HL-60 (cell line): Measurements from ENCODE around the gene KCNC3.

Experiments
- DNase-seq, 2 experiments: peaks; one replicate each; pipeline ENCODE4 v3.0.0-alpha.2; 2010 to 2020; ENCODE audit warnings: low read depth in 1 of 2, low spot score in 1 of 2
- H3K27ac ChIP-seq: fragments of 250-450 bp; sonication (Bioruptor Pico); replicated peaks from 2 replicates; pipeline ENCODE4 v1.5.1; 2020; ENCODE audit warnings: mild to moderate bottlenecking, moderate library complexity
- H3K27me3 ChIP-seq: fragments of 250-450 bp; sonication (Bioruptor Pico); 2 replicates; pipeline ENCODE4 v1.5.1; 2021; ENCODE audit warnings: mild to moderate bottlenecking, moderate library complexity; ENCODE audit not compliant: insufficient read depth, poor library complexity, severe bottlenecking
- H3K4me3 ChIP-seq: replicated peaks from 2 replicates; pipeline ENCODE4 v1.5.1; 2011; ENCODE audit warnings: mild to moderate bottlenecking, control low read depth, low read length; ENCODE audit not compliant: insufficient read depth
- GABPA ChIP-seq: IDR thresholded peaks from 2 replicates; pipeline ENCODE4 v1.6.1; 2012; ENCODE audit warnings: low read depth
- POLR2AphosphoS5 ChIP-seq: IDR thresholded peaks from 2 replicates; pipeline ENCODE4 v1.6.1; 2012; ENCODE audit warnings: low read depth
- SPI1 ChIP-seq: IDR thresholded peaks from 2 replicates; pipeline ENCODE4 v1.6.1; 2012; ENCODE audit warnings: low read depth, mild to moderate bottlenecking, borderline replicate concordance
- TF ChIP-seq, protein P1 (sequence below): IDR thresholded peaks from one replicate; pipeline ENCODE4 v1.5.1; 2011; ENCODE audit warnings: low read length, control low read depth, inconsistent platforms; ENCODE audit not compliant: insufficient read depth
- TF ChIP-seq, protein P2 (sequence below): IDR thresholded peaks from 2 replicates; pipeline ENCODE4 v1.6.1; 2012; ENCODE audit warnings: low read depth; ENCODE audit not compliant: insufficient replicate concordance

Gene KCNC3

DNA sequence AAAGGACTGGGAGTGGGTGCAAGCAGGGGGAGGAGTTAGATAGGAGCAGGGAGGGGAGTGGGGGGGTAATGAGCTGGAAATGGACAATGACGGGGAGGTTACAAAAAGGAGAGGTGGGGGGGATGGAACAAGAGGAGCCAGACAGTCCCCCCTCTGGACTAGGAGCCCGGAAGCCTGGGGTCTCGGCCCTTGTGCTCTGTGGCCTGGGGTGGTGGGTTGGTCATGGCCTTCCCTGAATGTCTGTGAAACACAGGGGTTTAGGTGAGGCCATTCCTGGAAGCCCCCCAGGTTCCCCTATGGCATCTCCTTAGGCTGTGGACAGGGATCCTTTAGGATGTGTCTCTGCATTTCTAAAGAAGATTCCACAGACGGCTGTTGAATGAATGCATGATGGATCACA lies 12.1 kb downstream of the KCNC3 start:
- TF ChIP-seq, protein P1, sequence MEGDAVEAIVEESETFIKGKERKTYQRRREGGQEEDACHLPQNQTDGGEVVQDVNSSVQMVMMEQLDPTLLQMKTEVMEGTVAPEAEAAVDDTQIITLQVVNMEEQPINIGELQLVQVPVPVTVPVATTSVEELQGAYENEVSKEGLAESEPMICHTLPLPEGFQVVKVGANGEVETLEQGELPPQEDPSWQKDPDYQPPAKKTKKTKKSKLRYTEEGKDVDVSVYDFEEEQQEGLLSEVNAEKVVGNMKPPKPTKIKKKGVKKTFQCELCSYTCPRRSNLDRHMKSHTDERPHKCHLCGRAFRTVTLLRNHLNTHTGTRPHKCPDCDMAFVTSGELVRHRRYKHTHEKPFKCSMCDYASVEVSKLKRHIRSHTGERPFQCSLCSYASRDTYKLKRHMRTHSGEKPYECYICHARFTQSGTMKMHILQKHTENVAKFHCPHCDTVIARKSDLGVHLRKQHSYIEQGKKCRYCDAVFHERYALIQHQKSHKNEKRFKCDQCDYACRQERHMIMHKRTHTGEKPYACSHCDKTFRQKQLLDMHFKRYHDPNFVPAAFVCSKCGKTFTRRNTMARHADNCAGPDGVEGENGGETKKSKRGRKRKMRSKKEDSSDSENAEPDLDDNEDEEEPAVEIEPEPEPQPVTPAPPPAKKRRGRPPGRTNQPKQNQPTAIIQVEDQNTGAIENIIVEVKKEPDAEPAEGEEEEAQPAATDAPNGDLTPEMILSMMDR: no peak
- TF ChIP-seq SPI1 (no peak), POLR2AphosphoS5 (no peak), GABPA (no peak)
- TF ChIP-seq, protein P2, sequence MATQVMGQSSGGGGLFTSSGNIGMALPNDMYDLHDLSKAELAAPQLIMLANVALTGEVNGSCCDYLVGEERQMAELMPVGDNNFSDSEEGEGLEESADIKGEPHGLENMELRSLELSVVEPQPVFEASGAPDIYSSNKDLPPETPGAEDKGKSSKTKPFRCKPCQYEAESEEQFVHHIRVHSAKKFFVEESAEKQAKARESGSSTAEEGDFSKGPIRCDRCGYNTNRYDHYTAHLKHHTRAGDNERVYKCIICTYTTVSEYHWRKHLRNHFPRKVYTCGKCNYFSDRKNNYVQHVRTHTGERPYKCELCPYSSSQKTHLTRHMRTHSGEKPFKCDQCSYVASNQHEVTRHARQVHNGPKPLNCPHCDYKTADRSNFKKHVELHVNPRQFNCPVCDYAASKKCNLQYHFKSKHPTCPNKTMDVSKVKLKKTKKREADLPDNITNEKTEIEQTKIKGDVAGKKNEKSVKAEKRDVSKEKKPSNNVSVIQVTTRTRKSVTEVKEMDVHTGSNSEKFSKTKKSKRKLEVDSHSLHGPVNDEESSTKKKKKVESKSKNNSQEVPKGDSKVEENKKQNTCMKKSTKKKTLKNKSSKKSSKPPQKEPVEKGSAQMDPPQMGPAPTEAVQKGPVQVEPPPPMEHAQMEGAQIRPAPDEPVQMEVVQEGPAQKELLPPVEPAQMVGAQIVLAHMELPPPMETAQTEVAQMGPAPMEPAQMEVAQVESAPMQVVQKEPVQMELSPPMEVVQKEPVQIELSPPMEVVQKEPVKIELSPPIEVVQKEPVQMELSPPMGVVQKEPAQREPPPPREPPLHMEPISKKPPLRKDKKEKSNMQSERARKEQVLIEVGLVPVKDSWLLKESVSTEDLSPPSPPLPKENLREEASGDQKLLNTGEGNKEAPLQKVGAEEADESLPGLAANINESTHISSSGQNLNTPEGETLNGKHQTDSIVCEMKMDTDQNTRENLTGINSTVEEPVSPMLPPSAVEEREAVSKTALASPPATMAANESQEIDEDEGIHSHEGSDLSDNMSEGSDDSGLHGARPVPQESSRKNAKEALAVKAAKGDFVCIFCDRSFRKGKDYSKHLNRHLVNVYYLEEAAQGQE: no peak
- H3K27me3 ChIP-seq: peaks cover 25% of the 10 kb centered on the region
- H3K4me3 ChIP-seq: no peak overlapping the region
- no peak overlapping the region for H3K27ac ChIP-seq
- DNase-seq: no peak

DNA sequence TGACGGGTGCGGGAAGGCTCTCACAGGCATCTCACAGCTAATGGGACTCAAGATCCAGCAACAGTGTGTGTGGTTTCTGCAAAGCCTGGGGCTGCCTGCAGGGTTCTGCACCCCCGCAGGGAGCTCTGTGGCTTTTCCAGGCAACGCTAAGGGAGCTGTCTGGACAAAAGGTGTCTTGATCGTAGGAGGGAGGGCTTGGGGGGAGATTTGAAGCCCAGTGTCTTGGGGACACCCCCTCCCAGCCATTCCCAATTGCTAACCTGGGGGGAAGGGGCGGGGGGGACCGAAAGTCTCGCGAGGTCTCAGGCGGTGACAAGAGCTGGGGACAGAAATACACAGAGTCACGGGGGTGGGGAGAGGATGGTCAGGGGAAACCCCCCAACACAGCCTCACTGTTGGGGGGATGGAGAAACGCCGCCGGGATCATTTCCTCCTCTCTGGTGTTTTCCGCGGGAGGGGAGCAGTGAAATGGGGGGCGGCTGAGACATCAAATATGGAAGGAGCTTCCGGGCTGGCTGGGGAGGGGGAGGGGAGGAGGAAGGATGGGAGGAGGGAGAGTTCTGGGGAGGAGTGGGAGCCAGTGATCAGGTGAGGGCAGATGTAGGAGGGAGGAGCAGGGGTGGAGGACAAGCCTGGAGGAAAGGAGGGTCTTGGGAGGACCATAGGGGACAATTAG lies 13.3 kb downstream of the KCNC3 start:
- Histone ChIP-seq H3K4me3 (peak overlapping the region; percentile 4; the same call in 1 of the 2 replicates), H3K27ac (no peak overlapping the region), H3K27me3 (peaks cover 27% of the 10 kb centered on the region)
- TF ChIP-seq, protein P1: no peak
- TF ChIP-seq POLR2AphosphoS5: no peak
- no peak for TF ChIP-seq SPI1
- TF ChIP-seq, protein P2: no peak
- TF ChIP-seq GABPA: no peak
- no peak for DNase-seq

DNA sequence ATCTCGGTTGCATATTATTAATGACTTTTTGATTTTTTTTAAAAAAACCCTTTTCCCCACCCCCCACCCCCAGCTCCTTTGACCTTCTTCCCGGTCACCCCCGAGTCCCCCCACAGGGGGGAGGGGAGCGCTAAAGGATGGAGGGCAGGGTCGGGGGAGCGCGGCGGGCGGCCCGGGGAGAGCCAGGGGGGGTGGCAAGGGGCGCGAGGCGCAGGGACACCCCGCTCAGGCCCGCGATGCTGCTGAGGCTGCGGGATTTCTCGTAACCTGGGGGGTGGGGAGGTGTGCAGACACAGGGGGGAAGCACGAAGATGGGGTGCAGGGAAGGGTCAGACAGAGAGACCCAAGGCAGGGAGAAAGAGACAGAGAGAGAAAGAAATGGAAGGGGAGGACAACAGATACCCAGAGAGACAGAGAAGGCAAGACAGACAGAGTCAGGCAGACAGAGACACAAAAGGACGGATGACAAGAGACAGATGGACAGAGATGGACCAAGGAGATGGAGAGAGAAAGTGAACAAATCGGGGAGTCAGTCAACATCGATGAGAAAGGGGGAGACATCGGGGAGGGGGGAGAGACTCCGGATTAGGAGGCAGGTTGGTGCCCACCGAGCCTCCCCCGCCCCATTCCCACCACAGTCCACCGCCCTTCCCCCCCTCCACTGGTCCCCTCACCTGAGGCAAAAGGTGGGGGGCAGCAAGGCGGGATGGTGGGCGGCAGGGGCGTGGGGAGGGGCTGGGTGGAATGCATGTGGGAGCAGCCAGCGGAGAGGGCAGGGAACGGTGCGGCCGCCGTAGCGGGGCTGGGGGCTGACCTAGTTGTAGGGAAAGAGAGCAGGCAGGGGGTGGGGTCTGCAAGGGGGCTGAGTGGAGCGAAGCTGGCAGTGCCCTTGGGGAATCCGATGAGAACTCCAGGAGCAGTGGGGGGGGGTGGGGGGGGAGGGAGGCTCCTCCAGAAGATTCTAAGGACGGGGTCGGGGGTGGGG lies 14.2 kb downstream of the KCNC3 start:
- H3K27ac ChIP-seq: no peak overlapping the region
- H3K27me3 ChIP-seq: peaks cover 27% of the 10 kb centered on the region
- TF ChIP-seq GABPA: no peak
- TF ChIP-seq, protein P2: no peak
- no peak for TF ChIP-seq POLR2AphosphoS5
- TF ChIP-seq, protein P1: no peak
- no peak for TF ChIP-seq SPI1
- DNase-seq: no peak
- no peak overlapping the region for H3K4me3 ChIP-seq
